DMS153 (cell line): ENCODE results near the gene L3MBTL4.

ENCODE experiments used
- DNase-seq: peaks from one replicate; lab custom pipeline; 2025; lab: John Stamatoyannopoulos, UW

L3MBTL4 gene

DNA sequence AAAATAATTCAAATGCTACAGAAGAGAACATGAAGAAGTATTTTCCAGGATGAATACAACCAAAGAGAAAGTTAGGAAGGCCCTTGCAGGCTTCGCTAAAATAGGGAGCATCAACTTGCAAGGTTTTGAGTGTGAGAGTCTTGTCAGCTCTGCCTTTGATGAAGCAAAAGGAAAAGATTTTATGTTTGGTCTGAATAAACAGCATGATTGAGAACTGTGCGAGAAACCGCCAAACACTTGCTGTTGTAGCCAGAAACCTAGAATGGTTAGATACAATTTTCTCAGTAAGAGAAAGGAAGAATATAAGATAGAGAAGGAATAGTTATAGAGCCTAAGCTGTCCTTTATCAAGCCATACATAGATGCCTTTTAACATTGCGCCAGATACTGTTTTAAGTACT is 163.6 kb downstream of the L3MBTL4 start:
- no peak for DNase-seq

DNA sequence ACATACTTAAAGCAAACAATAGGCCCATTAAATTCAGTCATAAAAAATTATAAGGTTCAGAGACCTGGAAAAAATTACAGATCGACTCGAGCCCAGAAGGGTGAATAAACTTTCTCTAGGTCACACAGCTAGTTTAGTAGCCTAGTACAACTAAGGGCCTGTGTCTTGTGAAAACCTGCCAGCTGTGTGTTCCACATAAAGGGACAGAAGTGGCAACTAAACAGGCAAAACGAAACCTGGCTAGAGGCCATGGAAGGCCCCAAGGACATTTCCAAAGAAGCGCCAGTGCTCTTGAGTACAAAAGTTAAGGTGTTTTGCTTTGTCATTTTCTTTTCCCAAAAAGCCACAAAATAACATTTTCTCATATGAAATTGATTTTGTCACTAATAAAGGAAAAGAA is 164.9 kb downstream of the L3MBTL4 start:
- DNase-seq, result no peak

DNA sequence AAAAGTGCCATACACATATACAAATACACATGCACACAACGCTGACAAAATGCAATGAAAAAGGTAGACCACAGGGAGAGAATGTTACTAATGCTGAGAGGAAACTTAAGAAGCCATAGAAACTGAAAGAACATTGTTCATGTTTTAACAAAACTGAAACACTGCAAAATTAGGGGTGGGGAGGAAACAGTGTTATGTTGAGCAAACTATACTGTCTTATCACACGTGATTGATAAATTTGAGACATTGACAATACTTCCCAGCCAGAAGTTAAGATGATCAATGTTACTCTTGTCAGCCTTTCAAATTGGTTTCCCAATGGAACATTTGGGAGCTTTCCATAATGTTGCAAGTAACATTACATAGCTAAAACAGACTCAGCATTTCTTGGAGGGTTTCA is 165.5 kb downstream of the L3MBTL4 start:
- DNase-seq, result no peak

DNA sequence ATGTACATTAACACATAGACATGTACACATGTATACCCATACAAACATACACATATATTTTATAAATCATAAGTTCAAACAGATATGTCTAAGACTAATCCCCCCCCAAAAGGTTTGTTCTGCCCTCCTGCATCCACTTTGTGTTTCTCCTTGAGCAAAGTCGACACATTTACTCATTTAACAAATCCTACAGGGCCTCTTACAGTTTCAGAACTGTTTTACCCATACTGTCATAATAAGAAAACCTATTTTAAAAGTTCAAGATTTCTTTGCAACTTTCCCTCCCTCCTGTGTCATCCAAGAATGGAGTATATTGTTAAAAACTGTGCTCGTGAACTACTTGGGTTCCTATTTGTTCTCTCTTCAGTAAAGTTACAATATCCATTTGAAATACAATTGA is 166.7 kb downstream of the L3MBTL4 start:
- no peak for DNase-seq

DNA sequence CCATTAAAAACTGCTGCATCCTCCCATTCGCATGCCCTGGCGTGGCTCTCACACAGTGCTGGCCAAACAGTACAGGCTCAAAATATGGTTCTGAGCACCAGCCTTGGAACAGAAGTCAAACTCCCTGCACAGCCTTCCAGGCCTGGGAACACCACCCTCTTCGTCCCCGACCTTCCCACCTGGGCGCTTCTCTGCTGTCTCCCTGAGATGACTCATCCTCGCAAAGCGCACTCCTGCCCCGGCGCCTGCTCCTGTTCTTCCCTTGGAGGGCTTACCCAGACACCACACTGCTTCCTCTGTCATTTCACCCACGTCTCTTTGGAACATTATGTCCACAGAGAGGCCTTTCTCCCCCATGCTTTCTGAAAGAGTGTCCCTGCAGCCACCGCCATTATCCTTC is 172.7 kb downstream of the L3MBTL4 start:
- DNase-seq, result no peak

DNA sequence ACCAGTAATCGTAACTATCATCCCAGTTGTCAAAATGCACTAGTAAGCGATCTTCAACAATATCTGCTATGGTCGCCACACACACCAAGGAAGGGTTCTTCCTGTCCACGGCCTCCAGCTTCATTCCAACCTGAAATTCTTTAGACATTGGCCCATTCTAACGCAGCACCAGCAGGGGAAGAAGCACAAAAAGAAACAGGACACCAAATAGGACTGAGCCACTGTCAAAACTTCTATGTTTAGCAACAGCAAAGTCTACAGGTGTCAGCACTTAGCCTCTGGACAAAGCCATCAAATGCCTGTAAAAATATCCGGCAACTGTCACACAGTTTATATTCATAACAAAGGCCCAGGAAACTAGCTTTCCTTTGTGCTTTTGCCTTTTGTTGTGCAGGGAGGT is 175.0 kb downstream of the L3MBTL4 start:
- no peak for DNase-seq

DNA sequence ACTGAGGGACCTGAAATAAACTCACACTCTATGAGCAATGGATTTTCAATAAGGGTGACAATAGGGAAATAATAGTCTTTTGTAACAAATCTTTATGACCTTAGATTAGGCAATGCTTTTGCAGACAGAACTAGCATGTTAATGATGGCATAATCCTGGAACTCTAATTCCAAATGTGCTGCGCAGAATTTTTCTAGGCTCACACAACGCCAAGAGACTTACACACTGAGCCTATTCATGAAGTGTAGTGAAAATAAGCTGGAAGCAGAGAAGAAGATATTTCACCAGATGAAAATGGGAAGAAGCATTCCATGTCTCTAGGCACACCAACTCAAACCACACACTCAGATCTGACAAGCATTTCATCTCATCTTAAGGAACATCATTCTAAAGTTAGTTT is 178.5 kb downstream of the L3MBTL4 start:
- DNase-seq, result no peak

DNA sequence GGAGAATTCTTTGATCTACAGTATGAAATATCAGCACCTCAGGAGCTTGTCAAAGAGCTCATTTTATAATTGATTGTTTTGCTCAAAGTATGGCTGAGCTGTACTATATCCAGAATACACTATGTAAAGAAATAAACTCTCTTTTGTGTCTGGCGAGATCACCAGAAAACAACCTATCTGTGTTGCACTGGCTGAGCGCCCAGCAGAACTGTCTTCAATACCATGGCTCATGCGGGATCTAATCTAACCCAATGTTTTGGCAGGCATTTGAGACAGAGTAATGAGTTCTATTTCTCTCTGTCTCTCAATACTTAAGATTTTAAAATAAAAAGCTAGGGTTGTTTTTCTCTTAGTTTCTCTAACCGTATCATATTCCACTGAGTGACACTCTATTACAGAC is 192.4 kb downstream of the L3MBTL4 start:
- no peak for DNase-seq

DNA sequence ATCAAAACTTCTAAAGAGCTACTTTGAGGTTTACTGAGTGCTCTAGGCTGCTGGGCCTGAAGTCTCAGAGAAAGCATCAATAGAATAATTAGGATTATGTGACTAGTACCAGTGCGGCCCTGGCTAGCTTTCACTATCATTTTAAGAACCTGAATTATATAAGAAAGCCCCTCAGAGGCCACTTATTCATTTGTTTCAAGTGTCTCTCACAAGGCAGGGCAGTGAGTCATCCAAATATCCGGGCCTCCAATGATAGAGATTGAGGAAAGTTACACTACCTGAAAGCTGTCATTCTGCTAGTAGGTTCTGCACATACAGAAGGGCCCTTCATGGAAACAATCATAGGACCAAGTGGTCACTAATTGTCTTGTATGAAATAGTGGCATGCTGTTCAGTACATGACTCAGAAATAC is 193.1 kb downstream of the L3MBTL4 start:
- DNase-seq, result no peak

DNA sequence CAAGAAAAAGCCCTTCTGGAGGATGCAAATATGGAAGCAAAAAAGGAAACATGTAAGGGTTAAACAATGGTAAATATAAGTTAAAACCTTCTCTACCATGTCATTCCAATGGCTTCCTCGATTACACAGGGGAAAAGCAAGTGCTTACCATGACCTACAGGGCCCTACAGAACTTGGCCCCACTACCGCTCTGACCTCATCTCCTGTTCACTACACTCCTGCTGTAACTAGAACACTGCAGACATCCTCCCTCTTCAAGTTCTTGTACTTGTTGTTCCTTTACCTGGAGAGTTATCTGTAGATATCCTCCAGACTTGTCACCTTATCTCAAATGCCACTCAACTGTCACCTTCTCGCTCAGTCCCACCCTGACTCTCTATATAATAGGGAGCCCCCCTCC is 194.6 kb downstream of the L3MBTL4 start:
- DNase-seq, result no peak

DNA sequence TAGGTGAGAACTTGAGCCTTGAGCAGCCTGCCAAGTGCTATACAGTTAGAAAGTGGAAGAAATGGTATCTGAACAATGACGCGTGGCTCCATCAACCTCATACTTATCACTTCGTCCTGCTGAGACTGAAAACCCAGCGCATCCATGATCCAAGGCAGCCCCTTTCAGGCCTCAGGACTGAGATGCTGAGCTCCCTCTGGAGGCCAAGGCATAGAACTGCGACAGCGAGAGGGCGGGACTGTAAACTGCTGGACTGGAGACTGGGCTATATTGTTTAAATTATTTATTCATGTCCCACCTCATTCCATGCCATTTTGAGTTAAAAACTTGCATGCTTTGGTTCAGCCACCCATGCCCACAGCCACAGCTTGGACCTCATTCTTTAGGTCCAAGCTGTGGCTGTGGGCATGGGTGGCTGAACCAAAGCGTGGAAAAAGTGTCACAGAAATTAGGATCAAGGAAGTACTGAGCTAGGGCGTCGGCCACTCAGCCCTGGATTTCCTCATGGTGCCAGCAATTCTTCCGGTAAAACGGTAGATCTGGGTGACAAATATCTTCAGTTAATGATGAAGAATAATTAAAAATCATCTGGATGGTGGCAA is 195.5 kb downstream of the L3MBTL4 start:
- no peak for DNase-seq

DNA sequence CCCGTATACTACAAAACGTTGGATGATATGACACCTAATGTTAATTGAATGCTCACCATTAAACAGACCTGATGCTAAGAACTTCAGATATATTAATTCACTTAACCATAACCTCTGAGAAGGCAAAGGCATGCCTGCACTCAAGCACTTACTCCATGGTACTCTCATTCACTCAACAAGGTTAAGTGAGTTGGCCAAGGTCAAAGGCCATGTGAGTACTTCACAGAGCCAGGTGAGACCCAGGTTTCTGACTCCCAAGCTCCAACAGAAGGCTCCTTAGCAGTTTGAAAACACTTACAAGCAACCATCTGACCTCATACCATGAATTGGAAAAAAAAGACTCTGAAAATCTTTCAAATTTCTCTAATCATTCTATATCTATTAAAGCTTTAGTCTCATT is 198.8 kb downstream of the L3MBTL4 start:
- no peak for DNase-seq

DNA sequence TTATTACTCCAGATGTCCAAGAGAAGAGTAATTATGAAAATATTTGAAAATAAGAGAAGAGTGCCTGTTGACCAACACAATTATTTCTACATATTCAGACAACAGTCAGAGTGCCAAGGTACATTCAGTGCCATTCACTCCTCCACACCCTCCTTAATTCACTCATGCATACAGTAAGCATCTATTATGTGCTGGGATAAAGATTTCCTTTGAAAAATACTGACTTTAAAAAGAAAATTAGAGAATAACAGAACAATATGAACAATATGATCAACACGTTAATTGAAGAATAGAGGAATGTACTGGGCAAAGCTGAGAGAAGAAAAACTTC is 203.6 kb downstream of the L3MBTL4 start:
- DNase-seq, result no peak

DNA sequence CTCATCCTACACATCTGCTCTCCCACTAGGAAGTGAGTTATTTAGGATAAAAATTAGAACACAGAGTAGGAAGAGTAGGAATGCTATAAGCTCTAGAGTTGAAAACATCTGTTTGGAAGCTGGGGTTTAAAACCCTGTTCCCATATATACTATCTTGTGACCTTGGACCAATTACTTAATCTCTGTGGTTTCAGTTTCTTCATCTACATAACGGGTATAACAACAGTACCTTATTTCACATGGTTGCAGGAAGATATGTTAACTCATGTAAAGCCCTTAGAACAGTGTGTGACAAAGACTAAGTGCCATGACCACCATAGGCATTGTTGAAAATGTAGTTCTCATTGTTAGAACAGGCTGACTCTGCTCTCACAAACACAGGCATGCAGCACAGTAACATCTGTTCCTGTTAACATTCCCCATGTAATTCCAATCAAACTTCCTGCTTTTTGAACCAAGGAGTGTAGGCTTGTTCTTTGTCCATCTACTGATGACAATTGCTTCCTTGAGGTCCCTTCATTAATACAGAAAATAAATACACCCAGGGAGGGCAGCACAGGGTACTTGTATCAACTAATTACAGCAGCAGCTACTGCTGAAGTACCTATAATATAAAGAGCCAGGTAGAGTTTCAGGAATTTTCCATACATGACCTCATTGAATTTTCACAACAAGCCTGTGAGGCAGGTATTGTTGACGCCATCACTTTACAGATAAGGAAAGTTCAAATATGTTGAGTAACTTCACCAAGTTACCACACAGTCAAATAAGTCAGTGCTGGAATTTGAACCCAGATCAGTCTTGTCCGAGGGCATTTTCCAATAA is 204.2 kb downstream of the L3MBTL4 start:
- DNase-seq, result peak; percentile 38

DNA sequence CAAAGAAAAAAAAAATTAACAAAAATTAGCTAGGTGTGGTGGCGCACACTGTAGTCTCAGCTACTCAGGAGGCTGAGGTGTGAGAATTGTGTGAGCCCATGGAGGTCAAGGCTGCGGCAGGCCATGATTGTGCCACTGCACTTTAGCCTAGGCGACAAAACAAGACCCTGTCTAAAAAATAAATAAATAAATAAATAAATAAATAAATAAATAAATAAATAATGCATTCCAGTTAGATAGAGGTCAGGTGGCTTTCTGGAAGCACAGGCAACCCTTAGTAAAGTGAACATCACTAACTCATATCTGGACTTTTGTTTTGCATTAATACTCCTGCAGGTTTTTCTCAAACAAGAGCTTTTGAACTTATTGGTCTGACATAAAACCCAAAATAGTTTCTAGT is 206.8 kb downstream of the L3MBTL4 start:
- no peak for DNase-seq

DNA sequence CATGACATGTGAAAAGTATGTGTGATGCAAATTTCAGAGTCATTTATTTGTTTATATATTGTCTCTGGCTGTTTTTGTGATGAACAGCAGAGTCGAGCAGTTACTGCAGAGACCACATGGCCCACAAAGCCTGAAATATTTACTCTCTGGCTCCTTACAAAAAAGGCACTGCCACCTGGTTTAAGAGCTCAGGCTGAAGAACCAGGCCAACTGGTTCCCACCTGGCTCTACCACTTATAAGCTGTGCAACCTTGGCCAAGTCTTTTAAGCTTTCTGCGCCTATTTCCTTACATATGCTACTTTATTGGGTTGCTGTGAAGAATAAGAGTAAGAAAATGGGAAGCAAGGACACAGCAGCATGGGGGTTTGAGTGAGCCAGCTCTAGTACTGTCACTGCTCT is 207.6 kb downstream of the L3MBTL4 start:
- DNase-seq, result peak; percentile 3

DNA sequence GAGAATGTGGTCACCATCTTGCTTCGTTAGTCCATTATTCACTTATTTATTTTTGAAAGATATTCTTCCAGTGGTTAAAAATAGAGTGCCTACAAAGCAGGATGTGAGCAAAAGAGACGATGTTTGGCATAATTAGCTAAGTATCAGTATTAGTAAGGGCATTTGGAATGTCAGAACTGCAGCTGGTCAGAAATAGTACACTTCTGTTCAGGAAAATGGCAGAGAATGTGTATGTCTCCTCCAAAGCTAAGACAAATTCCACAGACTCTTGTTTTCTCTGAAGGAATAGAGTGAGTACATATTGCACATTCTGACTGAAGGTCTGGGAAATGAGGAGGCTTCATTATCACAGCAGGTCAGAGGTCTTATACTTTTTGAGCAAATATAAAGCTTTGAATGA is 209.0 kb downstream of the L3MBTL4 start:
- no peak for DNase-seq

DNA sequence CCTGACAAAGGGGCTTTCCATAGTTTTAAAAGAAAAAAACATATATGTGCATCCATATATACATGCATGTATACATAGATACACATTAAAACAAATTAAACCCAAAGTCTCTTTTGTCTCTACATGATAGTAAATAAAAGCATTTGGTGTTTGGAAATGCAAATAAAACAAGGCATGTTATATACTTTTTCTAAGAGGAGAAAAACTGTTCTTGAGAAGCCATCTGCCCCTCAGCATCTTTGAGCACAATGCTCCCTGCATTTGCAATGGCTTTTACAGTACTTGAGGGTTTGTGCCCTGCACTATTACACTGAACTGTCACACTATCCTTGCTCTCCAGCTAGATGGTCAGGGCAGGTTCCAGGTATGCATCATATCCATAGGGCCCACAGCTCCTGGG is 210.2 kb downstream of the L3MBTL4 start:
- no peak for DNase-seq

DNA sequence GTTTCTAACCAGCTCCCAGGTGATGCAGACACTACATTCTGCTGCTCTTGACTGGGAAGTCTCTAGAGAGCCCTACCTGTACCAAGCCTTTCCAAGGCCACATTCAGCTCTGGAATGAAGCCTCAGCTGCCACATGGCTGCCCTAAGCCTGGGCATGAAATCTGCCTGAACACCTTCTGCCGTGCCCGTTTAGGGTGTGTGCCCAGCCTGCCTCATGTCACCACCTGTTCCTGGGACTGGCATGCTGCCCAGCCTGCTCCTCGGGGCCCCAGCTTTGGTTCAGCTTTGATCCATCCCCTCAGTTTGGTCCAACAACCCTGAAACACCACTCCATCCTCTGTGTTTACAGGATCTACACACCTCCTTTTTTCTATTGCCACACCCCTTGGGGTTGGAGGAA is 210.9 kb downstream of the L3MBTL4 start:
- peak; percentile 40 for DNase-seq

DNA sequence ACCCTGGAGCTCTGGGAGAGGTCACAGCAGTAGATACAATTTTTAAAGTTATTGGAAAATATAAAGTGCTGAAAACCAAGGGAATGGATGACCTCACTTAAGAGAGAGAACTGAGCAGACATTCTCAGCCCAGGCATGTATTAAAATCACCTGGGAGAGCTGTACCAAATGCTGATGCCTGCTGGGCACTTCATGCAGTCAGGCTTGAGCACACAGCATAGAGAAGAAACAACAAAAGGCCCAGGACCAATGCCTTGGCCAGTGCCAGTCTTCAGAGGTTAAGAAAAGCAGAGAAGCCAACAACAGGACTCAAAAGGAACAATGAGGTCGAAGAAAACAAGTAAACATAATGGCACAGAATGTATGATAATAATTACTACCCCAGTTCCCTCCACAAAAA is 211.8 kb downstream of the L3MBTL4 start:
- DNase-seq, result no peak

DNA sequence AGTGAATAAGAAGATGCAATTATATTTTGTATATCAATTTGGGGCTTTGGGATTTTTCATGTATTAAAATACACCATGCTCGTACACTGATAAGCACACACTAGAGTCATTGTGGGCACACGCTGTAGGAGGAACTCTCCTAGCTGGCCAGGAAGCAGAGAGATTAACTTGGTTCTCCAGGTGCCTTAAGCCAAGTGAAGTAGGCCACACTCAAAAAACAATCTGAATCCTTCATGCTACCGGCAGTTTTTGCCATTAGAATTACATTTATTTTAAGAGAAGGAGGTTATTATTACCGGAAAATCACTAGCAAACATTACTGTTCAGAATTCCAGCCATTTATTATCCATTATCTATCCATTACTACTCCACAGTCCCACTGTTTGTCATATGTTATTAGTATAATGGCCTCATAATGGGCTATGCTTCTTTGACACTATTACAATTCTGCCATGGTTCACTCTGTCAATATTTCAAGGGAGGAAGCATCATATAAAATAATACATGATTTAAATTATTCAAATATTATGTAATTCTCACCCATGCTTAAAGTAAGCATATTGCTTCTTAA is 214.4 kb downstream of the L3MBTL4 start:
- DNase-seq, result no peak

DNA sequence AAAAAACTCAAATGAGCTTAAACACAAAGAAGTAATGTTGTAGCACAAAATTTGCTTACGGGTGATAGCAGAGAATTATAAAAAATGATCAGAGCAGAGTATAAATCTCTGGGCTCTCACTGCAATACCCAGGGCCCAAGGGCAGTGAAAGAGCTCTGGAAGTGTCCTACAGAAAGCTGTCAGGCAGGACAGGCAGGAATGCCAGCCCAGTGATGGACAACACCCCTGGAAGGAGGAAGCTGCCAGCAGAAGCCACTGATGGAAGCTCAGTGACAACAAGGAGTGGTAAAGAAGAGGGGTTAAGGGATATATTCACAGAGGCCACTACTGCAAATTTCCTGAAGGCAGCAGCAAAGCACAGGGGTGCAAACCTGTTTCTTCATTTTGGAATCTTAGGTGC is 214.9 kb downstream of the L3MBTL4 start:
- no peak for DNase-seq

DNA sequence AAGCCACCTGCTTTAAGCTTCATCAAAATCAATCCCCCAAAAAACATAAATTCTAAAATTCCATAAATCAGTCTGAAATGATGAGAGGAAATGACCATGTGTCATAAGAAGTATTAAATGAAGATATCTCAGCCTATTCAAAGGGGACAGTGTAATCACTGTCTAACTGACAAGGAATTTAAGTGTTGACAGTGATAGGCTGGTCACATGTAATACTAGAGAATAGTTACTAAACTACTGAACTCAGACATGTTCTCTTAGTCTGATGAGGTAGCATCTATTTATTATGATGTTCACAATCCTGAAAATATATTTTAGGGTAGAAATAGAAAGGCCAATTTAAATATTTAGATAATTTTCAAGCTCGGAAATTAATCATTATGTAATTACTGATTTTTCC is 216.1 kb downstream of the L3MBTL4 start:
- no peak for DNase-seq

DNA sequence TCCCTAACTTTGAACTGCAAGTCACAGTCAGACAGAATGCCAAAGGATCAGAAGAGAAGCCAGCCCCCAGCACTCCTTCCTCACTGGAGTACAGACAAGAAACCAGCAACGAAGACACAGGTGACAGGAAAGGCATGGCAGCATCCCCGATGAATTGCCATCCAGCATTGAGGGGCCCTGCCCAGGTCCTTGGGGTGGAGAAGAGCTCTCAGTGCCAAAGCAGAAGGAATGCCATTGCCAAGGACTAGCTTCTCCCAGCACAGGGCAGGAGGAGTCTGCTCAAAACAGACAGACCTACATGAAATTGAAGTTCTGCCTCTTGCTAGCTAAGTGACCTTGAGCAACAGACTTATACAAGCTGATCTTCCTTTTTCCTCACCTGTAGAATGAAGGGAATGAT is 220.1 kb downstream of the L3MBTL4 start:
- no peak for DNase-seq
